ENCODE measurements around the gene VWA3A.

The VWA3A gene

DNA sequence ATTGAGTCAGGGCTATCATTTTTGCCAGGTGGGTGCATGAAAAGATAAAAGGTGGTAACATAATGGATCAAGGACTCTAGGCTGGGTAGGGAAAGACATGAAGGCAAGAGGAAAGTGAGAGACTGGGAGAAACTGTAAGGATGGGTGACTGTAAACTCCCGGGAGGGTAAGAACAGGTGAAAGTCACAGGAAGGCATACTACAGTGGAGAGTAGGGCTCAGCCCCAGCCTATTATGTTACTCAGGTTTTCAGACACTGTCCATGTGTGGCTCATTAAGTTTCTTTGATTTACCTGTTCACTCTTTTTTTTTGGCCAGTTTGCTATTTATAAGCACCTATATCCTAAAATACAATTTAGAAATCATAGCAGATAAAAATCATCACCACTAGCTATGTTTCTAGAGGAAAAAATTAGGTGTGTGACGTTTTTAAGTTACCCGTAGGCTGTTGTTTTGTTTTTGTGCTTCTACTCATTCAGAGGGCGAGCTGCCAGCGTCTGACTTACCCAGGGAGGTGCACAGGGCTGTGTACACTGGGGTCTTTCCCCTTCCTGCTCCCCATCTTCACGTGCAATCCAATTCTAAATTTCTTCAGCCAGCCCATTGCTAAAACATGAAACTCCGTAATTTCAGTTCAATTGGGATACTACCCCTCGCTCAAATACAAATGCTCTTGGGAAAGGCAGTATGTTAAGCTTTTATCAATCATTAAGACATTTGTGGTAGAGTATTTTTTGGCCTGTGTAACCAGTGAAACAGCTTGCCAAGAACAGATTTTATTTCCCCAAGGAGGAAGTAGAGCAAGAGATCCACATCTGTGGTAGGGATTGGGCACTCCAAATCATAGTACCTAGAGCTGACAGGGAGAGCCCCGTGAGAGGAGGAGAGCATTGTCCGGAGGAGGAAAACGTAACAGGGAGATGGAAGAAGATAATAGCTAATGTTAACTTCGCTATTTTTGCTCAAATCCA lies 21.7 kb upstream of the VWA3A start:
- Histone ChIP-seq H3K36me3 (ENCODE audit: control insufficient read depth, insufficient read depth, low read length) (no peaks in the 10 kb centered on the region), H3K4me3 (ENCODE audit: low read length) (no peak overlapping the region), H3K9me3 (ENCODE audit: control insufficient read depth, low read length) (no peaks in the 10 kb centered on the region), H3K4me1 (ENCODE audit: control insufficient read depth, insufficient read depth, low read length) (peaks cover 20% of the 10 kb centered on the region), H3K27me3 (ENCODE audit: control insufficient read depth, insufficient read depth, low read length) (no peaks in the 10 kb centered on the region), H3K9ac (ENCODE audit: low read length) (no peak overlapping the region)

DNA sequence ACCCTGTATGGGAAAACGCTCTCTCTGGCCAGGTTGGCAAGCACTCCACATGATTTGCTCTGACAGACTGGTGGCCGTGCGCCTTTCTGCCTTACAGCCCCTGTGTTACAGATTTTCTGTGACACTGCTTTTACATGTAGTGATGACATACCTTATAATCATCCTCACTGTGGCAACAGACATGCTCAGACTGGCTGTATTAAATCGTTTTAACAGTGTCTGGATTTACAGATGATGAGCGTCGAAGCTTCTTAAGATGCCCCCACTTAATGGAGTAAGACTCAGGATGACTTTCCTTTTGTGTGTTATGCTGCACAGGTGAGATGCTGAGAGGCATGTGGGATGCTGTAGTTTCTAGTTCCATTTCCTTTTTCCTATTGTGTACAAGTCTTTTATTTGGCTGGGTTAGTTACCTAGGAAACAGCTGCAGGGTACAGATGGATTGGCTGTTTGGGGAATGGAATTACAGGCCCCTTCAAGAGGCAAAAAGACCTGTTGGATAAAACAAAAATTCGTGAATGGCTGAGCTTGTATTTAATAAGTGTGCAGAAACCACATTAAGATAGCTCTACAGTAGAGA lies 20.9 kb upstream of the VWA3A start:
- Histone ChIP-seq H3K9ac (ENCODE audit: low read length) (no peak overlapping the region), H3K36me3 (ENCODE audit: control insufficient read depth, insufficient read depth, low read length) (no peaks in the 10 kb centered on the region), H3K4me3 (ENCODE audit: low read length) (no peak overlapping the region), H3K9me3 (ENCODE audit: control insufficient read depth, low read length) (no peaks in the 10 kb centered on the region), H3K27me3 (ENCODE audit: control insufficient read depth, insufficient read depth, low read length) (no peaks in the 10 kb centered on the region), H3K4me1 (ENCODE audit: control insufficient read depth, insufficient read depth, low read length) (peaks cover 19% of the 10 kb centered on the region)

GRCh38 chr16:22073350-22073749 lies 19.0 kb upstream of the VWA3A start:
- no peaks in the 10 kb centered on the region for H3K9me3 ChIP-seq (ENCODE audit: control insufficient read depth, low read length)
- no peak overlapping the region for H3K9ac ChIP-seq (ENCODE audit: low read length)
- H3K36me3 ChIP-seq (ENCODE audit: control insufficient read depth, insufficient read depth, low read length), result no peaks in the 10 kb centered on the region
- no peak overlapping the region for H3K4me3 ChIP-seq (ENCODE audit: low read length)
- H3K4me1 ChIP-seq (ENCODE audit: control insufficient read depth, insufficient read depth, low read length), result peaks cover 19% of the 10 kb centered on the region
- H3K27me3 ChIP-seq (ENCODE audit: control insufficient read depth, insufficient read depth, low read length), result no peaks in the 10 kb centered on the region

DNA sequence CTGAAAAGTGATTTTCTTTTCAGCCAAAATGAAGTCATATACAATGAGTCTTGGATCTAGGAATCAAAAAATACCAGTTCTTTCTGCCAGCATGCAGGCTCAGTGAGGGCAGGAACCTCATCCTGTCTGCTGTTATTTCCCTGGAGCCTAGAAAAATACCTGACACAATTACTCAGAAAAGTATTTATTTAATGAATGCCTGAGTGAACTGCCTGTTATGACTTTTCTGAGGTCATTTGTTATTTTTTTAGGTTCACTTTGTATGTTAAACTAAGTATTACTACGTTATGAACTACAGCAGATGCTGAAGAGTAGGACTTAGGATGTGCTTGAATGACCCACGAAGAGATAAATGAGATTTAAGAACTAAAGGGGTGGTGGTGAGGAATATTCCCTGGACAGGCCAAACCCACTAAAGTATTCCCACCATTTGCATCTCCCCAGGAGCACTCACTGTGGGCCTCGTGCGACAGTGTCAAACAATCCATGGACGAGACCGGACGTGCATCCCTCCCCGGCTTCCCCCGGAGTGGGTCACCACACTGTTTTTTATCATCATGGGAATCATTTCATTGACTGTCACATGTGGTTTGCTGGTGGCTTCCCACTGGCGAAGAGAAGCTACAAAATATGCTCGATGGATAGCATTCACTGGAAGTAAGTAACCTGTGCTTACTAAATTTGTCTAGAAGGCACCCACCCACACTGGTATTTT lies 17.1 kb upstream of the VWA3A start:
- no peak overlapping the region for H3K9ac ChIP-seq (ENCODE audit: low read length)
- no peaks in the 10 kb centered on the region for H3K27me3 ChIP-seq (ENCODE audit: control insufficient read depth, insufficient read depth, low read length)
- H3K9me3 ChIP-seq (ENCODE audit: control insufficient read depth, low read length), result no peaks in the 10 kb centered on the region
- H3K4me1 ChIP-seq (ENCODE audit: control insufficient read depth, insufficient read depth, low read length), result peaks cover 18% of the 10 kb centered on the region
- H3K4me3 ChIP-seq (ENCODE audit: low read length), result no peak overlapping the region
- H3K36me3 ChIP-seq (ENCODE audit: control insufficient read depth, insufficient read depth, low read length), result no peaks in the 10 kb centered on the region

DNA sequence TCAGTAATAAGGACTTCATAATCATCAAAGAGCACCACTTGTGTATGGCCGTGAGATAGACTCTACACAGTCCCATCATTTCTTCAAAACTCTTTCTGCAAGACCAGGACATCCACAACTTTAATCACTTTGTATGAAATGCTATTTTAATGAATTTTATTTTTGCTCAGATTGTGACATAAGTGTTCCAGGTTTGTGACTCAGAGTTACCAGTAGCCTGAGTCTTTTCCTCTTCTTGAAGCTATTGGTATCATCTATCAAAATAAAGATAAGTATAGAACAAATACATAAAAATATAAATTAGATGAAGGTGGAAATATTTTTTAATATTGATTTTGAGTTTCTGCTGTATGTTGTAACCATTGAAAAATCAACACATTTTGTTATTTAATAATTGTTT lies 16.6 kb upstream of the VWA3A start:
- Histone ChIP-seq H3K9me3 (ENCODE audit: control insufficient read depth, low read length) (no peaks in the 10 kb centered on the region), H3K4me3 (ENCODE audit: low read length) (no peak overlapping the region), H3K27me3 (ENCODE audit: control insufficient read depth, insufficient read depth, low read length) (no peaks in the 10 kb centered on the region), H3K36me3 (ENCODE audit: control insufficient read depth, insufficient read depth, low read length) (no peaks in the 10 kb centered on the region), H3K4me1 (ENCODE audit: control insufficient read depth, insufficient read depth, low read length) (peaks cover 12% of the 10 kb centered on the region), H3K9ac (ENCODE audit: low read length) (no peak overlapping the region)

GRCh38 chr16:22077700-22078313 lies 14.5 kb upstream of the VWA3A start:
- Histone ChIP-seq H3K9ac (ENCODE audit: low read length) (no peak overlapping the region), H3K9me3 (ENCODE audit: control insufficient read depth, low read length) (no peaks in the 10 kb centered on the region), H3K4me3 (ENCODE audit: low read length) (no peak overlapping the region), H3K4me1 (ENCODE audit: control insufficient read depth, insufficient read depth, low read length) (no peaks in the 10 kb centered on the region), H3K27me3 (ENCODE audit: control insufficient read depth, insufficient read depth, low read length) (no peaks in the 10 kb centered on the region), H3K36me3 (ENCODE audit: control insufficient read depth, insufficient read depth, low read length) (no peaks in the 10 kb centered on the region)

GRCh38 chr16:22078656-22079055 lies 13.7 kb upstream of the VWA3A start:
- no peaks in the 10 kb centered on the region for H3K9me3 ChIP-seq (ENCODE audit: control insufficient read depth, low read length)
- no peaks in the 10 kb centered on the region for H3K4me1 ChIP-seq (ENCODE audit: control insufficient read depth, insufficient read depth, low read length)
- no peaks in the 10 kb centered on the region for H3K27me3 ChIP-seq (ENCODE audit: control insufficient read depth, insufficient read depth, low read length)
- H3K9ac ChIP-seq (ENCODE audit: low read length), result no peak overlapping the region
- no peaks in the 10 kb centered on the region for H3K36me3 ChIP-seq (ENCODE audit: control insufficient read depth, insufficient read depth, low read length)
- H3K4me3 ChIP-seq (ENCODE audit: low read length), result no peak overlapping the region

- Histone ChIP-seq H3K9me3 (ENCODE audit: control insufficient read depth, low read length) (no peaks in the 10 kb centered on the region), H3K4me3 (ENCODE audit: low read length) (no peak overlapping the region), H3K36me3 (ENCODE audit: control insufficient read depth, insufficient read depth, low read length) (no peaks in the 10 kb centered on the region), H3K27me3 (ENCODE audit: control insufficient read depth, insufficient read depth, low read length) (no peaks in the 10 kb centered on the region), H3K4me1 (ENCODE audit: control insufficient read depth, insufficient read depth, low read length) (no peaks in the 10 kb centered on the region), H3K9ac (ENCODE audit: low read length) (no peak overlapping the region)
These were observed 11.3 kb upstream of the VWA3A start for GRCh38 chr16:22081050-22081449.

GRCh38 chr16:22086440-22086839 lies 5.9 kb upstream of the VWA3A start:
- no peak overlapping the region for H3K9ac ChIP-seq (ENCODE audit: low read length)
- no peaks in the 10 kb centered on the region for H3K4me1 ChIP-seq (ENCODE audit: control insufficient read depth, insufficient read depth, low read length)
- no peaks in the 10 kb centered on the region for H3K36me3 ChIP-seq (ENCODE audit: control insufficient read depth, insufficient read depth, low read length)
- H3K9me3 ChIP-seq (ENCODE audit: control insufficient read depth, low read length), result no peaks in the 10 kb centered on the region
- H3K4me3 ChIP-seq (ENCODE audit: low read length), result no peak overlapping the region
- H3K27me3 ChIP-seq (ENCODE audit: control insufficient read depth, insufficient read depth, low read length), result no peaks in the 10 kb centered on the region

DNA sequence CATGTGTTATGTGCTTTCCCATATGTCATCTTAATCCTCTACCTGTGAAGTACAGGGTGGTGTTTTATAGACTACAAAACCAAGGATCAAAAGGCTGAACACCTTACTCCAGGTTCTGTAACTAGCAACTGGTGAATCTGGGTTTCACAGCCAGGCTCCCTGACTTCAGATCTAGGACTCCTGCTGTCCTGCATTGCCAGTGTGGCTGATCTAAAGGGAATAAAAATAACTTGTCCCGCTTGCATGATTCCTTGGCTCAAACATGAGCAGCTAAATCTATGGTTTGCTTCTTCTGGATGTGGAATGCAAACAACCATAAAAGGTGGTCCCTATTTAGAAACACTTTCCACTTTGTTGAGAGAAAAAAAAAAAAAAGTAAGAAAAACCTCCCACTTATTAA lies 3.7 kb upstream of the VWA3A start:
- Histone ChIP-seq H3K36me3 (ENCODE audit: control insufficient read depth, insufficient read depth, low read length) (no peaks in the 10 kb centered on the region), H3K9me3 (ENCODE audit: control insufficient read depth, low read length) (no peaks in the 10 kb centered on the region), H3K4me3 (ENCODE audit: low read length) (no peak overlapping the region), H3K9ac (ENCODE audit: low read length) (no peak overlapping the region), H3K27me3 (ENCODE audit: control insufficient read depth, insufficient read depth, low read length) (no peaks in the 10 kb centered on the region), H3K4me1 (ENCODE audit: control insufficient read depth, insufficient read depth, low read length) (no peaks in the 10 kb centered on the region)

DNA sequence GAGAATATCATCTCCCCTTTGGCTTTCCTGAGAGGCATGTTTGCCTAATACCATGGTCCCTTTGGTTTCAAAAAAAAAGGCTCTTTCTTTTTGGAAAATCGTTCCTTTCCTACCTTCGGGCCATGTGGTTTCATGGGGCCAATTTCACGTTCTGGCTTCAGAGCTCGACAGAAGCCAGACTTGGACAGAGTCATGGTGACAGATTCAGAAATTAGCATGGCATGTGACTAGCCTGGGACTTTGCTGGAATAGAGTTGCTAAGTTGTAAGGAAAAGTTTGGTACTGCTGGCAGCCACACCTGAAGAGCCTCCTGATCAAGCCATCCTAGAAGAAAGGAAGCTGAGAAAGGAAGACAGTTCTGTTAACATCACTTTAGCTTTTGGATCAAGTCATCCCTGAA lies 2.4 kb upstream of the VWA3A start:
- Histone ChIP-seq H3K36me3 (ENCODE audit: control insufficient read depth, insufficient read depth, low read length) (no peaks in the 10 kb centered on the region), H3K4me3 (ENCODE audit: low read length) (no peak overlapping the region), H3K9me3 (ENCODE audit: control insufficient read depth, low read length) (no peaks in the 10 kb centered on the region), H3K27me3 (ENCODE audit: control insufficient read depth, insufficient read depth, low read length) (no peaks in the 10 kb centered on the region), H3K4me1 (ENCODE audit: control insufficient read depth, insufficient read depth, low read length) (no peaks in the 10 kb centered on the region), H3K9ac (ENCODE audit: low read length) (no peak overlapping the region)

- Histone ChIP-seq H3K4me1 (ENCODE audit: control insufficient read depth, insufficient read depth, low read length) (no peaks in the 10 kb centered on the region), H3K9ac (ENCODE audit: low read length) (no peak overlapping the region), H3K36me3 (ENCODE audit: control insufficient read depth, insufficient read depth, low read length) (no peaks in the 10 kb centered on the region), H3K4me3 (ENCODE audit: low read length) (no peak overlapping the region), H3K27me3 (ENCODE audit: control insufficient read depth, insufficient read depth, low read length) (no peaks in the 10 kb centered on the region), H3K9me3 (ENCODE audit: control insufficient read depth, low read length) (no peaks in the 10 kb centered on the region)
These were observed 620 bp upstream of the VWA3A start for GRCh38 chr16:22091721-22092120.
